HG03565 (cell line): ENCODE data around the gene BAHD1.
"Not testable (repeated sequence)": the region's sequence is repeated elsewhere in the genome, so short reads cannot be mapped to it uniquely, and the experiment has no call there.

Experiments
- ATAC-seq: cut with Tn5 transposase; IDR thresholded peaks from one replicate; pipeline ENCODE4 v1.9.1; 2021; ENCODE audit warnings: mild to moderate bottlenecking, moderate library complexity; ENCODE audit not compliant: unreplicated experiment

Gene BAHD1

DNA sequence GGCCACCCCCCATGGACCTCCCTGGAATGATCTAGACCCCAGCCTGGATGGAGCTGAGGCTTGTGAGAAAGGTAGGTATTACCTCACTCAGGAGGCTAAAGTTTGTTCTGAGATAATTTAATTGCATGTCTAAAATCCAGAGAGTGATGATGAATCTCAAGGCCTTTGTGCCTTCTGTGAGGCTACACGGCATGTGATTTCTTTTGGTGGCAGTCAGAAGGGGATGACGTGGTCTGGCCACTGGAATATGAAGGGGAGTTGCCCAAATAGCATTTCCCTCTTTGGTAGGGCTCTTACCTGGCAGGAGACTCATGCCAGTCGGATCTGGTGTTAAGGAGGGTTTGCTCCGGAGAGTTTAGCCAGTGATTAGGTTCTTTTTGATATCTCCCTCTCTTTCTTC, 2.5 kb downstream of the BAHD1 start:
- no peak for ATAC-seq

DNA sequence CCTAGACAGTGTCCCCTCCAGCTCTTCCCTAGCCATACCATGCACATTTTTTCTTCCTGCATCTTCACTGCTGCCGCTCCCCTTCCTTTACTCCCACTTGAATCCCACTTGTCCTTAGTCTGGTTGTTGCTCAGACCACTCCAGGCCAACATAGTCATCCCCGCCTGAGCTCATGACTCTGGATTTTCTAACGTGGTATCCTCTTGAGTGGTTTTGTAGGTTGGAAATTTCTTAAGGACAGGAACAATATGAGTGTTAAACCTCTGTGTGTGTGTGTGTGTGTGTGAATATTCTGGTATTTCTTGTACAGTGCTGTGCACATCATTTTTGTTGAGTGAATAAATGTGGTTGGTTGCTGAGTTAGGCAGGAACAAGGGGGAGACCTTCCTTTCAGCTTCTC, 3.1 kb downstream of the BAHD1 start:
- ATAC-seq = no peak

DNA sequence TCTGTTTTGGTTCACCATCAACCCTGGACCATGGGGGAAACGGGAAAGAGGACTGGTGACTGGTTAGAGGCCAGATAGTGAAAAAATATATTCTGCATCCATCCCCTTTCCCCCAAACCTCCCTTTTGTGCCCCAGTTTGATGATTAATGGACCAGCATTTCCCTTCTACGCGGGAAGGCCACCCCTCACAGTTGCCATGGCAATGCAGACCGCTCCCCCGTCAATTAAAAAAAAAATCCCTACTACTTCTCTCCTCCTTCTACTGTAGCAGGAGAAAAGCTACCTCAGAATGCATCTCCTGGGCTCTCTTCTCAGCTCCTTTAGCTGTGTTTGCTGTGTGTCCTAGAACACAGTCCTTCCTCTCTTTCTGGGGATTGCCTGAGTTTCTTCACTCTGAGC, 4.0 kb downstream of the BAHD1 start:
- ATAC-seq = no peak

DNA sequence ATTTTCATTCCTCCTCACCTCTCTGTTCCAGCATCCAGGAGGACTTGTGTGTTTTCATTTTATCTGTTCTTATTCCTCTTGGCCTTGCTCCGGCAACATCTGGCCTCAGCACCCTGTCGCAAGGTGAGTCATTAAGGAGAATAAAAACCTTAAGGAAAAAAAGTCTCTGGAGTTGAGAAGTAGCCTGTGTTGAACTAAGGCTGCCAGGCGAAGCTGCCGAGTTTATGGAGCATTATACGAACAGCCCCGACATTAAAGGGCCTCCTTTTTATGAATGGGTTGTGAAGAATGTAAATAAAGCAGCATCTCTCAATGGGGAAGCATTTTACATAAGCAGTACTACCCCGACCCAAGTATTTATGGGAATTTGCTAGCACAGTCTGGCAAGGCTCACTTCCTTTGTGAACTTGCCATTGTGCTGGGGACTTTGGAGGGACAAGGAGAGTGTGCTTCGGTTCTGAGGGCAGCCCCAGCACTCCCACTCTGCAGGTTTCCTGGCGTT, 4.7 kb downstream of the BAHD1 start:
- no peak for ATAC-seq

DNA sequence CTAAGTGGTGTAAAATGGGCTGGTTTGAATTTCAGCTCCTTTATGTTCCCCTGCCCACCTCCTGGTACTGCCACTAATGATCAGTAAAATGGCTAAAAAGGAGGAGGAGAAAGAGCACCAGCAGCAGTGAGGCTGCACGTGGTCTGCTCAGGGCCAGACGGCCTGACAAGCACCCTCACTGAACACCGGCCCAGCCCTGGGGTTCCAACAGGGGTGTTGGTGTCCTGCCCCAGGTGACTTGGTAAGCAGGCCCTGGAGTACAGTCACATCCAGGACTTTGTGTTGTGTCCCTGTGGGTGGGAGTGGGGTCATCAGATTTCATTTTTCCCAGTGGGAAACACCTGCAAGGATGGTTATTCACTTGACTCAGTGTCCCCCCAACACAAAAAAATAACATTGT, 5.4 kb downstream of the BAHD1 start:
- no peak for ATAC-seq

DNA sequence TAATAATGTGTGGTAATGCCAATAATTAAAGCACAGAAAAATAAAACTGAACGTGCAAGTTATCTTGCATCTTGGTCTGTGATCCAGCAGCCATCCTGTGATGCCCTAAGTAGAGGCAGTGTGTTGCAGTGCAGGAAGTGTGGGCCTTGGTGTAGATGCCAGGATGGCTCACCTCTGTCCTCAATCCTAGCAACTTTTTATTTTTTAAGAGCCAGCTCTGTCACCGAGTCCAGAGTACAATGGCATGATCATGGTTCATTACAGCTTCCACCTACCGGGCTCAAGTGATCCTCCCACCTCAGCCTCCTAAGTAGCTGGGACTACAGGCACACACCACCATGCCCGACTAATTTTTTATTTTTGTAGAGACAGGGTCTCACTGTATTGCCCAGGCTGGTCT, 7.6 kb downstream of the BAHD1 start:
- ATAC-seq = no peak

DNA sequence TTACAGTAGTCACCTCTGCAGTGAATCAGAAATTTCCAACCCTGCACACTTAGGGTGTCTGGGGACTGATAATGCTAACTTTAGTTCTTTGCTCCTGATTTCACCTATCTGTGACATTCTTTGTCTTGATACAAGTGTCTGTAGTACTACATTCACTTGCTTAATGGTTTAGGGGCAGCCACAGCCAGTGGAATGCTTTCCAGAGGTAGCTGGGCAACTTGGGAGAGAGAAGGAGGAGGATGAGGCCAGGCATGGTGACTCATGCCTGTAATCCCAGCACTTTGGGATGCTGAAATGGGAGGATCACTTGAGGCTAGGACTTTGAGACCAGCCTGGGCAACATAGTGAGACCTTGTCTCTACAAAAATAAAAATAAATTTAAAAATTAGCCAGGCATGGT, 8.5 kb downstream of the BAHD1 start:
- no peak for ATAC-seq

DNA sequence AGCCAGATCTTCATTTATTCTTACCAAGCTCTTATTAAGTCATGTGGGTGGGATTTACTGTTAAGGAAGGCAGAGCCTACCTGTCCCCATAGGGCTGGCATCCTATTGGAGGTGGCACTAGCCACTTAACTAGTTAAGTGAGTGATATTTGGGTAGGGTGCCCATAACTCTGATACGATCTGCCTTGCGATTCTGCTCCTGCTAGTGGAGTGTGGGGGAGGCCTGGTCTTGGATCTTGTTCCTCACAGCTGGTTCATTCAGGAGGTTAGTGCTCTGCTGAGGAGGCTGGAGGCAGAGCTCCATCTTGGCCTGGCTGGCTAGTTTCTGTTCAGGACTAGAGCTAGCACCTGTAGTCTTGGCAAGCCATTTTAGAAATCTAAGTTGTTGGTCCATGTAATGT, 9.3 kb downstream of the BAHD1 start:
- ATAC-seq = no peak

DNA sequence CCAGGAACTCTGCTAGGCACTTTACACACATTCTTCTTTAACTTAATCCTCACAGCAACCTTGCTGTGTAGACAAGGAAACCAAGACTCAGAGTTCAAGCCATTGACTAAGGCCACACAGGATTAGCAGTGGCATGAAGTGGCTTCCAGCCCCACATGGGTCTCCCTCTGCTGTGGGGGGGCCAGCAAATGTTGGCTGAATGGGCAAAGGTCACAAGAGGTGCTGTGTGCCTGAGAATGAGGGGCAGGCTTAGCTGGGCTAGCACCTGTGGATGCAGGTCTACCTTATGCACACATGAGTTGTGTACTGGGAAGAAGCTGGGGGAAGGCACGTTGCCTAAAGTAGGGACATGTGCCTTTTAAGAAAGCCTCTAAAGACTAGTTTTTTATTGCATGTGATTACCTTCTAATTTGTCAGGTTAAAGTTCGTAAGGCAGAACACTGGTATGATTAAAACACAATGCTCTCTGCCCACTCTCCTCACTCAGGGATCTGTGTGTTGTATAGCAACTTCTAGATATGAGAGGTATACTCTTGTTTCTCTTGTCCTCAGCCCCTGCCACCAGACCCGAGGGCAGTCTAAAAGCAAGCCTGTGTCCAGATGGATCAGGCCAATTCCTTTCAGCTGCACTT, 10.9 kb downstream of the BAHD1 start:
- no peak for ATAC-seq

DNA sequence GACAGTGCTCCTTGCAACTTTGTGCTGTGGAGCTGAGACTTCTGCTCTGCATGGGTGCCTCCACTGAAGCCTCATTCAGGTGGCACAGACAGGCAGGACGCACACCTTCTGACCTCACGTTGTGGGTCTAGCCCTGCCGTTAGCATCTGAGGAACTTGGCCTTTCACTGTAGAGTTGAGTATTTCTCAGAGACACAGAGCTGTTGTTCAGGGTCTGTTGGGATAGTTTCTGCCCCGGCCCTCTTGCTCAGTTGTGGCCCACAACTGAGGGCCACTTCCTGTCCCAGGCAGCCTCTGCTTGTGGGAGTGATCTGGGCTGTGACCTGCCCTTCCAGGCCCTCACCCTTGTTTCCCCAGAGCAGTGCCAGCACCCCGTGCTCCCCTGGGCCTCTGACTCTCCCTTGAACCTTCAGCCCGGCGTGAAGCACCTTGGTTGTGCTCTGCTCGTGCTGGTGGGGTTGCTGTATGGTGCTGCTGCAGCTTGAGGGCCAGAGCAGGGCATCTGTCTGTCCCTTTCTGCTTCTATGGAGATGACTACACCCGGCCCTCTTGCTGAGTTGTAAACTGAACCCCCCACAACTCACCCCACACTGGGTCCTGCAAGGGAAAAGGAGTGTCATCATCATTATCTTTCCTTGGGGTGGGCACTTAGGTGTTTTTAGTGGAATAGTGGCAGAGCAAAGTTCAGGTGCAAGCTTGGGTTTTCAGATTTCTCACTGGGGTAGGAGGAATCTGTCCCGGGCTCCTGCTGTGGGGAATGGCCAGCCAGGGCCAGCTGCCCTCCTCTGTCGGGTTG, 11.7 kb downstream of the BAHD1 start:
- ATAC-seq = no peak

DNA sequence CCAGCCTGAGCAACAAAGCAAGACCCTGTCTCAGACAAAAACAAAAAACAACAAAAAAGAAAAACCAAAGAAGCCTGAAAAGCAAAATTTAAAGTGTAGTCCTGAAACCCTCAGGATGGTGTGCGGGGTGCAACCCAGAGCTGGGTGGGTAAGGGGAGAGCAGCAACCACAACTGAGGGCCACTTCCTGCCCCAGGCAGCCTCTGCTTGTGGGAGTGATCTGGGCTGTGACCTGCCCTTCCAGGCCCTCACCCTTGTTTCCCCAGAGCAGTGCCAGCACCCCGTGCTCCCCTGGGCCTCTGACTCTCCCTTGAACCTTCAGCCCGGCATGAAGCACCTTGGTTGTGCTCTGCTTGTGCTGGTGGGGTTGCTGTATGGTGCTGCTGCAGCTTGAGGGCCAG, 13.2 kb downstream of the BAHD1 start:
- not testable (repeated sequence) for ATAC-seq

DNA sequence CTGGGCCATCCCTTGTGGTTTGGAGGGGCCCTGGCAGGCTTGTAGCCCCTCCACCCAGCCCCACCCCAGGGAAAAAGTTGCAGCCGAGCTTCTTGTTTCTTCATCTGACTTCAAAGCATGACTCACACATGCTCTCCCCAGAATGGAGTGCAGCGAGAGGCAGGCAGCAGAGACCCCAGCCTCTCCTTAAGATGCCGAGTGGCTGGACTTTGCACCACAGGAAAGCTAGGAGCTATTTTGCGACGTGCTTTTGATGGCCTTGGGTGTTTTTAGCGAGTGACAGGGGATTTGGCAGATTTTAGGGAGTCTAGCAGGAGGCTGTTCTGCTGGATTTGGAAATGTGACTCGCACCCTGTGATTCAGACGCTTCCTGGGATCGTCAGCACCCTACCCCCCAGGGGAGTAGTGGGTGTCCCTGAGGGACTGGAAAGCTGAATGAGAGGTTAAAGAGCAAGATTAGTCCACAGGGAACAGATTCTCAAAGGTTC, 14.2 kb downstream of the BAHD1 start:
- no peak for ATAC-seq

DNA sequence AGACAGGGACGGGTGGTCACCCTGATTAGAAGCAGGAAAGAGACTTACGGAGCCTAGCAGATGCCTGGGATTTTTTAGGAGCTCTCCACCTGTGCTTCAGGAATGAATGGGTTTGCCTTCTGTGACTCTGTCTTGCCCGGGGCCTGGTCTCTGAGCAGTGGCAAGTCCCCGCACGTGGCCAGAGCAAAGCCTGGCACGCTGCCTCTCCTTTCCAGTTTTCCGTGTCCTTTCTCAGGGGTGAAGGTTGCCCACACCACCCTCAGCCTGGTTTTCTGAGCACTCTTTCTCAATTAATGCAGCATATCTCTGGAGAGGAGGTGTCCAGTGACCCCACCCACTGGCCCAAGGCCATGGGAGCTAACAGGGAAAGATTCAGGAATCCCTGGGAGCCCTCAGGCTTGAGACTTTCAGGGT, 15.6 kb downstream of the BAHD1 start:
- no peak for ATAC-seq

DNA sequence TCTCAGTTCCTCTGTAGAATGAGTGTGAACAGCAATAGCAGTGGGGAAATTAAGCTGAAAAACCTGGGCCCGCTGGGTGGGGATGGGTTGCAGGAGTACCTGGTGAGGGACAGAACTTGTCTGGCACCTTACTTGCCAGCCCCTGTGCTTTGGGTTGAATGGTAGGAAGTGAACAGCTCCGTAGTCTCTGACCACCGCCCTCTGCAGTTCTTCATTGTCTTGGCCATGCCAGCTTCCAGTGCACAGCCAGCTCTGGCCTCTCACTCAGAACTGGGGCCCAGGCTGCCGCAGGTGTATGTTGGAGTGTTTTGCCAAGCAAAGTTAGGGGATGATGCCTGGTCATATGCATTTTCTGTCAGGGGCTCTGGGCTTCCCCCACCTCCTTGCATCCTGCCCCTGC, 16.0 kb downstream of the BAHD1 start:
- no peak for ATAC-seq

DNA sequence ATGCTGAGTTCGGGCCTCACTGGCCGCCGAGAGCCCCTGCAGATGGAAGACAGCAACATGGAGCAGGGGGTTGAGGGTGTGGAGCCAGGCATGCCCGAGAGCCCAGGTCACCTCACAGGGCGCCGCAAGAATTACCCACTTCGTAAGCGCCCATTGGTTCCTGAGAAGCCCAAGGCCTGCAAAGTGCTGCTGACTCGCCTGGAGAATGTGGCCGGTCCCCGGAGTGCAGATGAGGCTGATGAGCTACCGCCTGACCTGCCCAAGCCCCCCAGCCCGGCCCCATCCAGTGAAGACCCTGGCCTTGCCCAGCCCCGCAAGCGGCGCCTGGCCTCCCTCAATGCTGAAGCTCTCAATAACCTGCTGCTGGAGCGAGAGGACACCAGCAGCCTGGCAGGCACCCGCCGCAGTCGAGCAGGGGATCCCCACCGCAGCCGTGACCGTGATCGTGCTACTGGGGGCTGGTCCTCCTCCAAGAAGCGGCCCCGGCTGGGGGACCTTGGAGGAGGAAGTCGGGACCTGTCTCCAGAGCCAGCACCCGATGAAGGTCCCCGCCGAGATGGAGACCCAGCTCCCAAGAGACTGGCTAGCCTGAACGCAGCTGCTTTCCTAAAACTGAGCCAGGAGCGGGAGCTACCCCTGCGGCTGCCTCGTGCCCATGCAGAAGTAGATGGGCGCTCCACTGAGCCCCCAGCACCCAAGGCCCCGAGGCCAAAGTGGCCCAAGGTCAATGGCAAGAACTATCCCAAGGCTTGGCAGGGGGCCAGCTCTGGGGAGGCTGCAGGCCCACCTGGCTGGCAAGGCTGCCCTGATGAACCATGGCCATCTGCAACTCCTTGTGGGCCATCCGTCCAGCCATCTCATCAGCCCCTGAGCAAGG, 18.0 kb downstream of the BAHD1 start:
- ATAC-seq = no peak

DNA sequence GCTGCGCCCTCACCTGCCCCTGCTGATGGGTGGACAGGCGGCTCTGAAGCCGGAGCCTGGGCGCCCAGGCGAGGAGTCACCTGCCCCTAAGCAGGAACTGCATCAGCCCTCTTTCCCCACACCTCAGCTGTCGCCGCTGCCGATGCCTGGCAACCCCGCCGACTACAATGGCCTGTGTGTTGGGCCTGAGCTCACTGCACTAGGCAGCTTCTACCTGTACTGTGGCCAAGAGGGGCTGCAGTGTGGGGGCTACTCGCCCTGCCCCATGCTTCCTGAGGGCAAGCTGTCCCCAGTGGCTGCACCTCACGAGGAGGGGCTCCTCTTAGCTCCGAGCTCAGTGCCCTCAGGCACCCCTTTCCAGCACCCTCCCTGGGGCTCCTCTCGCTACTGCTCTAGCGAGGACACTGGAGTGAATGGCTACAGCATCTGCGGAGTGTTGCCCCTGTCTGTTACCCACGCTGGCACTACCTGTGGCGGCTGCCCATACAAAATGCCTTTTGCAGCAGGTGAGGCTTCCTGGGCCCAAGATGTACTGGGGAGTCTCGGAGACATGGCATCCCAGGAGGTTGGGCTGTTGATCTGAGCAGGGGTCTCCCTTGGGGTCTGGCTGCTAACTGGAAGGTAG, 18.8 kb downstream of the BAHD1 start:
- ATAC-seq = no peak

DNA sequence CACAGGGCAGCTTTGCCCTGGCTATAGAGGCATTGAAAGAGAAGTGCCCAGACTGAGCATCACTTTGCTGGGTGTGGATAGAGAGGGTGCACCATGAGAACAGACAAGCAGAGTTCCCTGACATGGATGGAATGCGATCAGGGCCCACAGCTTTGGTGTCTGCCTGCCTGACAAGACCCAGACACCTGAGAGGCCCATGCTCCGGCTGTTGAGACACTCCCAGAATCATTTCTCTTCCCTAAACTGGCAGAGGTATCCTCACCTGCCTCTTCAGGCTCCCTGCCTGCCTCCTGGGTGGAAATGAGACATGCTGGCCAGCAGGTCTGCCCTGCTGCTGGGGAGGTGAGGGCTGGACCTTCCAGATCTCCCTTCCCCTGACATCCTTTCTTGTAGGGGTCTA, 19.7 kb downstream of the BAHD1 start:
- no peak for ATAC-seq

DNA sequence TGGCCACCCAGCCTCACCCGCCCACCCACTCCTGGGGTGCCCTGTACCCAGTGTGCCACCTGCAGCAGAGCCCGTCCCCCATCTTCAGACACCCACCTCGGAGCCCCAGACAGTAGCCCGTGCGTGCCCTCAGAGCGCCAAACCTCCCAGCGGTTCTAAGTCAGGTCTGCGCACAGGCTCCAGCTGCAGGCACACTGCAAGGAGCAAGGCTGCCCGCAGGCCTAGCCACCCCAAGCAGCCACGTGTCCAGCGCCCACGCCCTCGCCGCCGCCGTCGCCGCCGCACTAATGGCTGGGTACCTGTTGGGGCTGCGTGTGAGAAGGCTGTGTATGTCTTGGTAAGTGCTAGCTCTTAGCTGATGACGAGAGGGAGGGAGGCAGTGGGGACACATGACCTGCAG, 21.2 kb downstream of the BAHD1 start:
- ATAC-seq = no peak

DNA sequence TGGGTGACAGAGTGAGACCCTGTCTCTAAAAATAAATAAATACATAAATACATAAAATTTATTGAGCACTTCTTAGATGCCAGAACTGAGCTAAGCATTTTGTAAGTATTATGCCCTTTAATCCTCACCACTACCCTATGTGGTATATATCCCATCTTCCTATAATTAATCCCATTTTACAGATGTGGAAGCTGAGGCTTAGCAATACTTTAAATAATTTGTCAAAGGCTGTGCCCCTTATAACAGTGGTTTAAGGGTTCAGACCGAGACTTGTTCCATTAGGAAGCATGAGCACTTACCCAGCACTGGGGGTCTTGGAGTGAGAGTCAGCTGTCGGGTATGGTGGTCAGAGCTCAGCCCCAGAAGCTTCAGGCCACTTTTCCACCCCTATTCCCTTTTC, 22.5 kb downstream of the BAHD1 start:
- no peak for ATAC-seq

DNA sequence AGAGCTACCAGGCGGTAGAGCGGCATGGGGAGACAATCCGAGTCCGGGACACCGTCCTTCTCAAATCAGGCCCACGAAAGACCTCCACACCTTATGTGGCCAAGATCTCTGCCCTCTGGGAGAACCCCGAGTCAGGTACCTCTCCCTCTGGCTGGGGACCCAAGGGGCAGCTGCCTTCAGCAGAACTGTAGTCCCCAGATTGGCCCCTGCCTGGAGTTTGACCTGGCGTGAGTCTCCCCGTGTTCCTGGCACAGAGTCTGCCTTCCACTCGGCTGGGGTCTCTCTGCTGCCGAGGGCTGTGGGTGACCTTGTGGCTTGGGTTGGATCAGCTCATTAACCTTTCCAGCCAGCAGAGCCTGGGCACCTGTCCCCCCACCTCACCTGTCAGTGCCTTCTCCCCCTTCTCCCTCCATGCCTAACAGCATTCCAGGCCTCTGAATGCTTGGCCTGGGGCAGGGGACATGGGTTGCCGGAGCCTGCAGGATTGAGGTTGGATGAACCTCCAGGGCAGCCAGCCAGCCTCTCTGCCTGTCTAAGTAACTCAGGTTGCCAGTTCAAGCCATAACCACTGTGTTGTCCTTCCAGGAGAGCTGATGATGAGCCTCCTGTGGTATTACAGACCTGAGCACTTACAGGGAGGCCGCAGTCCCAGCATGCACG, 23.3 kb downstream of the BAHD1 start:
- no peak for ATAC-seq
